ENCODE results near the gene UBE2E2.
A peak's percentile ranks its signal among the peaks of the same experiment; 100 is the strongest.

Gene UBE2E2

DNA sequence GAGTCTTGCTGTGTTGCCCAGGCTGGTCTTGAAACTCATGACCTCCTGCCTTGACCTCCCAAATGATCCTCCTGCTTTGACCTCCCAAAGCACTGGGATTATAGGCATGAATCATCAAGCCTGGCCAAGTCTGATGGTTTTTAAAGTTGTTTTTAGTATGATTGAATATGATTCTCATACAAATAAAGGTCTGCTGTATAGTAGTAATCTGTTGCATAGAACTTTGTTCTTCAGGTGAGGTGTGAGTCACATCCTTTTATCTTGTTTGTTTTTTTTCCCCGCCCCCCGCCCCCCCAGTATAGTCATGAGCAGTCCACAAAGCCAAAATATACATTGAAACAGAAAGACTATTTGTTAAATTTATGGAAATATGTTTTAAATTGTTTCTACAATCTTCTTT is 39.0 kb downstream of the UBE2E2 start:
- no peak for DNase-seq

- DNase-seq: no peak
Observed at GRCh38 chr3:23244324-23245041, 41.4 kb downstream of the UBE2E2 start.

- DNase-seq: no peak
Observed at GRCh38 chr3:23246651-23247050, 43.5 kb downstream of the UBE2E2 start.

- DNase-seq: no peak
Observed at GRCh38 chr3:23248594-23249131, 45.5 kb downstream of the UBE2E2 start.

- no peak for DNase-seq
Observed at GRCh38 chr3:23249961-23250360, 46.8 kb downstream of the UBE2E2 start.

DNA sequence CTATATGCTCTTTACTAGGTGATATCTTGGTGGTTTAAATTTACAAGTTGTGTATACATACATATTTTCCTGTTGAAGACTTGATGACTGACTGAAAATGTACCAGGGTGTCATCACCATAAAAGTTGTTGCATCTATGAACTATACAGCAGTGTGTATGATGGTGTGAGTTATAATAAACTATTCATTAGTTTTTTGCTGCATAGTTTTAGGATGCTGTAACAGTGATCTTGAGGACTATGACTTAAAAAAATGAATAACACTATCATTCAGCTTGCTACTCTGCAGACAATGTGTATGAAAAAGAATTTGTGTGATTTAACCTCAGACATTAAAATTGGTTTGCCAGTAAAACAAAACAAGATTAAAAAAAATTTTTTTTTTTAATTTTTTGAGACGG is 49.0 kb downstream of the UBE2E2 start:
- DNase-seq: no peak

DNA sequence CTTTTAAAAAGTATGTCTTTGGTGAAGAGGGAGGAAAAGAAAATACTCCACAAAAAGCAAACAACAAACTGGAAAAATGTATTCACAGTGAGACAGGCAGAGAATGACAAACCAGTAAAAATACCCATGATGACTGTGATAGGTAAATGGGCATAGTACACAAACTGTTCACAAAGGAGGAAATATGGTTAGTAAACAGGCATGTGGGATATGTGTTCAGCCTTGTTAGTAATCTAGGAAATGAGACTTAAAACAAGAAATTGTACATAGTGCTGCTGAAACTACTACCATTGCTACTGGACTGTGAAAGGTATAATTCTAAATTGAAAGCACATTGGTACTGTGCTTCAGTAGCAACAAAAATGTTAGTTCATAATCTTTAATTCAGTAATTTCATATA is 50.1 kb downstream of the UBE2E2 start:
- DNase-seq: no peak

- no peak for DNase-seq
Observed at GRCh38 chr3:23254282-23254681, 51.2 kb downstream of the UBE2E2 start.

DNA sequence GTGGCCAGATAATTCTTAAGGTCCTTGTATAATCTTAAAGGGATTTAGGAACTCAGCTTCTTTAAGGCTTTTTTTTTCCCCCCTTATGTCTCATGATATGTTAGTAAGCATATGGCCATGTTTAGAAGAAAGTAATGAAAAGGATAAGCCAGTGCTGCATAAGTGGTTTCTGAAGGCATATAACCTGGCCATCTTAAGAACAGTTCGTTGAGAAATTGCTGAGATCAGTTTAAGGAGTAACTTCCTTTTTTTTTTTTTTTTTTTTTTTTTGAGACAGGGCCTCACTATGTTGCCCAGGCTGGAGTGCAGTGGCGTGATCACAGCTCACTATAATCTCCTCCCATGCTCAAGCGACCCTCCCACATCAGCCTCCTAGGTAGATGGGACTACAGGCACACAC is 51.7 kb downstream of the UBE2E2 start:
- no peak for DNase-seq

GRCh38 chr3:23256741-23257435 is 53.8 kb downstream of the UBE2E2 start:
- DNase-seq: no peak

DNA sequence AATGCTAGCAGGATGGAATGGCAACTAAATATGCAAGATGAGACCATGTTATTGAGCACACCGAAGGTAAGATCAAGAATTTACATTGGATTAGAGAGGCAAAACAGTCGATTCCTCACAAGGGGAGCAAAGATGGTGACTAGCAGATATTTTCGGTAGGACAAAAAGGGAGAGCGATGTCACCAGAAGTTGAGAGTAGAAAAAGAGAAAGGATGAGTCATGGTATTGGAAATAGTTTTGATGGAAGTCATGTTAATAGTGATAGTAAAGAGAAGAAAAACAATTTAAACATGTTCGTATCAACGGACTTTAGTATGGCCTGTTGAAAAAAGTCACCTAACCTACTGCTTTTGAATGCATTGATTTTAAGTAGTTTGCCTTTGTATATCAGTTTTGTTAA is 55.0 kb downstream of the UBE2E2 start:
- no peak for DNase-seq

GRCh38 chr3:23259515-23259914 is 56.4 kb downstream of the UBE2E2 start:
- no peak for DNase-seq

DNA sequence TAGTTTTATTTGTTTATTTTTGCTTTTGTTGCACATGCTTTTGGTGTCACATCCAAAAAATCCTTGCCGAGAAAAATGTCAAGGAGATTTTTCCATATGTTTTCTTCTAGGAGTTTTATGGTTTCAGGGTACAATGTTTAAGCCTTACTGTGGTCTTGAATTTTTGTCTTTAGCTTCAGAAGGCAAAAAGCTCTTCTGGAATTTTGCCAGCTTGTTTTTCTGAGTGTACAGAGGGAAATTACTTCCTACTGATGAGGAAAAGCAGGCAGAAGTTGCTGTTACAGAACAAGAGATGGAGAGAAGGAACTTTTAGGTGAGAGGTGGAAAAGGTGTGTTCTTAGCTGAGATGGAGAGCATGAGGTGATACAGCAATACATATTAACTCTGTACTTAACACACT is 59.6 kb downstream of the UBE2E2 start:
- no peak for DNase-seq

- DNase-seq: peak; percentile 62
Observed at GRCh38 chr3:23263796-23264195, 60.7 kb downstream of the UBE2E2 start.

- DNase-seq: peak; percentile 87
Observed at GRCh38 chr3:23264413-23264812, 61.3 kb downstream of the UBE2E2 start.

DNA sequence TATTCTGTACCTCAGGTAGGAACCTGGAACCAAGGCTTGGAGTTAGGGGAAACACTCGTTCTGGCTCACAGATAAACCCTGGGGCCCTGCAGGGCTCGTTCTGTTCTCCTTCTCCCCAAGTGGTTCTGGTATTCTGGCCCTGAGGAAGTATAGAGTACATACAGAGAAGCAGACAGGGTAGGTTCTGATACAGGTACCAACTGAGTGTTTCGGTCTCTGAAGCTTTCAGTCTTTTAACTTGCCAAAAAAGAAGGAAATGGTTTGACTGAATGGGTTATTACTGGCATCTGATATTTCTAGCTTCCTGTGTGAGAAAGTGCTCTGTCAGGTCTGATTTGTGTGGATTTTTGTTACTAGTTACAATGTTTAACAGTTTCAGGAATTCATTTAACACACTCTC is 67.3 kb downstream of the UBE2E2 start:
- DNase-seq: no peak

DNA sequence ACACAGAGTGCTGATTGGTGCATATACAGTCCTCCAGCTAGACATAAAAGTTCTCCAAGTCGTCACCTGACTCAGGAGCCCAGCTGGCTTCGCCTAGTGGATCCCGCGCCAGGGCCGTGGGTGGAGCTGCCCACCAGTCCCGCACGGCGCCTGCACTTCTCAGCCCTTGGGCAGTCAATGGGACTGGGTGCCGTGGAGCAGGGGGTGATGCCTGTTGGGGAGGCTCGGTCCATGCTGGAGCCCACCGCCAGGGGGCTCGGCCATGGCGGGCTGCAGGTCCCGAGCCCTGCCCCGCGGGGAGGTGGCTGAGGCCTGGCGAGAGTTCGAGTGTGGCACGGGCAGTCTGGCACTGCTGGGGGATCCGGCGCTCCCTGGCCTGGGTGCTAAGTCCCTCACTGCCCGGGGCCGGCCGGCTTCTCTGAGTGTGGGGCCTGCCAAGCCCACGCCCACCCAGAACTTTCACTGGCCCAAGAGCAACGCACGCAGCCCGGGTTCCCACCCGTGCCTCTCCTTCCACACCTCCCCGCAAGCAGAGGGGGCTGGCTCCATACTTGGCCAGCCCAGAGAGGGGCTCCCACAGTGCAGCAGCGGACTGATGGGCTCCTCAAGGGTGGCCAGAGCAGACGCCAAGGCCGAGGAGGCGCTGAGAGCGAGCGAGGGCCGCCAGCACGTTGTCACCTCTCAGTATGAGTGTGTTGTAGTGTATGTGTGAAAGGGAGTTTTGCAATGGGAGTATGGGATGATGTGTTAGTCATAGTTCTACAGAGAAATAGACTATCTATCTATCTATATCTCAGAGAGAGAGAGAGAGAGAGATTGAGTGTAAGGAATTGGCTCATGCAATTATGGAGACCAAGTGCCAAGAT is 69.0 kb downstream of the UBE2E2 start:
- DNase-seq: no peak

GRCh38 chr3:23272820-23273219 is 69.7 kb downstream of the UBE2E2 start:
- no peak for DNase-seq

DNA sequence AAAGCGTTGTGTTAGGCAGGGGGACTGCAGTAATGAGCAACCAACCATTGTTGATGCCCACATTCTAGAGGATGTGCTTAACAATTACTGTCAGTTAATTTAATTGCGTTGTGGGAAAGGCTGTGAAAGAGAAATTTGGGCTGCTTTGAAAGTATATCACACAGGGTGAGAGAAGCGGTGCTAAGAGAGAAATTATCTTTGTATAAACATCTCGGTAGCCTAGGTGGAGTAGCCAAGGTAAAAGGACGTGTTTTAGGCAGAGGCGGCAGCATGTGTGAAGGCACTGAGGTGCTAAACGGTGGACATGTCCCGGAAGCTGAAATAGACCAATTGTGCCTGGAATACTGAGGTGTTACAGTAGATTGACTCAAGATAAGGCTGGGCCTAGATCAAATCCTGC is 71.9 kb downstream of the UBE2E2 start:
- DNase-seq: no peak

DNA sequence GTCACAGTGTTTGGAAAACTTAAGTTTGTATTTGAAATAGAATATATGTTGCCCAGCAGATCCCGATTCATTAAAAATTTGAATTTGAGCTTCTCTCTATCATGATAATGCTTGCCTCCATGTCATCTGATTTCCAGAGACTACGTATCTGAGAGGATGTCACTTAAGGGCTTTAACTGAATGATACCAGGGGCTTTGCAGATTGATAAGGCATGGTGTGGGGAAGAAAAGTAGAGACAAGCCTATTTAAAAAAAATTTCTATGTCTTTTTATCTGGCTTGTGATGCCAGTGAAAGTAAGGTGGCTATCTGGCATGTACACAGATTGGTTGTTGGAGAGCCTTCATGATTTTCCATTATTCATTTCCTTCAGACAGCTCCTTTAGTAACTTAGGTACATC is 72.7 kb downstream of the UBE2E2 start:
- DNase-seq: no peak

GRCh38 chr3:23276913-23277658 is 74.0 kb downstream of the UBE2E2 start:
- no peak for DNase-seq

- no peak for DNase-seq
Observed at GRCh38 chr3:23277688-23278087, 74.6 kb downstream of the UBE2E2 start.

DNA sequence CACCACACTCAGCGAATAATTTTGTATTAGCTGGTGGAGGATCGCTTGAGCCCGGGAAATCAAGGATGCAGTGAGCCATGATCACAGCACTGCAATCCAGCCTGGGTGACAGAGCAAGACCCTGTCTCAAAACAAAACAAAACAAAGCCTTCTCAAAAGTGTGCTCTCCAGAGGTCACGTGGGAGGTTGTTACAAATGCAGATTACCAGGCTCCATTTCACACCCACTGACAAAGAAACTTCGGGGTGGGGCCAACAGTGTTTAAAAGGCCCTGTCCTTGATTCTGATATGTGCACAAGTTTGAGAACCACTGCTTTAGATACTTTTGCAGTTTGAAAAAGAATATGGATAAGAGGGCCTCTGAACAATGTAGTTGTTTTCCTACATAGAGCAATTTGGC is 80.5 kb downstream of the UBE2E2 start:
- no peak for DNase-seq
